AG08396 (cell line): ENCODE results near the gene PRSS2.
"Not testable (repeated sequence)": the region's sequence is repeated elsewhere in the genome, so short reads cannot be mapped to it uniquely, and the experiment has no call there.

Experiments used
- DNase-seq: peaks from one replicate; pipeline ENCODE4 v3.0.0; 2012; ENCODE audit warnings: low spot score, mixed read lengths

Gene PRSS2

GRCh38 chr7:142770661-142771352 lies at the start of gene PRSS2:
Gene PRSS2 (plus strand): TSS chr7:142770970. CDS start chr7:142770983, 13 bp downstream.
- no peak for DNase-seq

GRCh38 chr7:142720986-142721385 lies 49.8 kb upstream of the PRSS2 start:
- DNase-seq: no peak

GRCh38 chr7:142722248-142722794 lies 48.4 kb upstream of the PRSS2 start:
- no peak for DNase-seq

GRCh38 chr7:142733271-142733670 lies 37.5 kb upstream of the PRSS2 start:
- DNase-seq: no peak

- DNase-seq: no peak
Measured at GRCh38 chr7:142739923-142740492, 30.8 kb upstream of the PRSS2 start.

- DNase-seq: no peak
Measured at GRCh38 chr7:142740786-142741185, 30.0 kb upstream of the PRSS2 start.

- not testable (repeated sequence) for DNase-seq
Measured at GRCh38 chr7:142741932-142742331, 28.8 kb upstream of the PRSS2 start.

GRCh38 chr7:142745091-142745635 lies 25.6 kb upstream of the PRSS2 start:
- no peak for DNase-seq

- DNase-seq: no peak
Measured at GRCh38 chr7:142745745-142746144, 25.0 kb upstream of the PRSS2 start.

GRCh38 chr7:142746264-142746663 lies 24.5 kb upstream of the PRSS2 start:
- no peak for DNase-seq

GRCh38 chr7:142748410-142748809 lies 22.4 kb upstream of the PRSS2 start:
- not testable (repeated sequence) for DNase-seq

- DNase-seq: no peak
Measured at GRCh38 chr7:142749218-142749993, 21.4 kb upstream of the PRSS2 start, which contains the start of gene PRSS1. Gene PRSS1 (plus strand): TSS chr7:142749472. CDS start chr7:142749485, 13 bp downstream.

GRCh38 chr7:142750321-142750938 lies 20.3 kb upstream of the PRSS2 start:
- DNase-seq: no peak

- DNase-seq: not testable (repeated sequence)
Measured at GRCh38 chr7:142751526-142752175, 19.1 kb upstream of the PRSS2 start.

- DNase-seq: no peak
Measured at GRCh38 chr7:142752376-142753225, 18.2 kb upstream of the PRSS2 start.

- DNase-seq: no peak
Measured at GRCh38 chr7:142753366-142753765, 17.4 kb upstream of the PRSS2 start.

GRCh38 chr7:142753925-142754491 lies 16.8 kb upstream of the PRSS2 start:
- not testable (repeated sequence) for DNase-seq

- DNase-seq: no peak
Measured at GRCh38 chr7:142754681-142755575, 15.8 kb upstream of the PRSS2 start.

GRCh38 chr7:142758312-142758711 lies 12.5 kb upstream of the PRSS2 start:
- not testable (repeated sequence) for DNase-seq
